ENCODE results near the gene CBL.

- TF ChIP-seq CTCF (IDR thresholded peaks at IDR 0.05), result no peak
- TF ChIP-seq ZFX (IDR thresholded peaks at IDR 0.05; ENCODE audit: borderline replicate concordance), result no peak
Observed at GRCh38 chr11:119181677-119182412, 24.3 kb upstream of the CBL start.
